ENCODE results near the gene FCHSD2. TPM values are rescaled to one million over a fixed set of nuclear protein-coding genes. Genes with fewer than 3 reads are reported as not detected.
"Not testable (repeated sequence)": the region's sequence is repeated elsewhere in the genome, so short reads cannot be mapped to it uniquely, and the experiment has no call there.

The FCHSD2 gene
- total RNA-seq, 1 donor: 34.0 TPM

DNA sequence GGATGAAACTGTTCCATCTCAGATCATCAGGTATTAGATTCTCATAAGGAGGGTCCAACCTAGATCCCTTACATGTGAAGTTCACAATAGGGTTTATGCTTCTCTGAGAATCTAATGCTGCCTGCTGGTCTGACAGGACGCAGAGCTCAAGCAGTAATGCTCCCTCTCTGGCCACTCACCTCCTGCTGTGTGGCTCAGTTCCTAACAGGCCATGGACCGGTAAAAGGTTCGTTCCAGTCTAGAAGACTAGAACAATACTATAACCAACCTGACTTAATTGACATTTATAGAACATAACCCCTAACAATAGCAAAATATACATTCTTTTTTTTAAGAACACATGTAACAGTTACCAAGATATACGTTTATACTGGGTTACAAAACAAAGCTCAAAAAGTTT lies 282.1 kb downstream of the FCHSD2 start:
- TF ChIP-seq CTCF (IDR thresholded peaks at IDR 0.05; ENCODE audit: extremely low read depth, low read depth, low read length): no peak
- H2AFZ ChIP-seq (ENCODE audit: low read length): no peak overlapping the region

DNA sequence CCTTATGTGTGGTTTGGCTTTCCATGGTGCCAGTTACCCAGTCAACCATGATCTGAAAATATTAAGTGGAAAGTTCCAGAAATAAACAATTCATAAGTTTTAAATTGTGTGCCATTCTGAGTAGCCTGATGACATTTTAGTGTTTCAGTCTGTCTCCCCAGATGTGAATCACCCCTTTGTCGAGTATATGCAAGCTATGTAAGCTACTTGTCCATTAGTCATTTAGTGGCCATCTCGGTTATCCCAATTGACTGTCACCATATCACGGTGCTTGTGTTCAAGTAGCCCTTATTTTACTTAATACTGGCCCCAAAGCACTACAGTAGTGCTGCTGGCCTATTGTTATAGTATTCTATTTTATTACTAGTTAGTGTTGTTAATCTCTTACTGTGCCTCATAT lies 283.0 kb downstream of the FCHSD2 start:
- H3K4me1 ChIP-seq (ENCODE audit: insufficient read depth, low read length): peaks cover 30% of the 10 kb centered on the region
- no peak overlapping the region for H3K4me3 ChIP-seq (ENCODE audit: insufficient read depth, low read length)
- no peaks in the 10 kb centered on the region for H3K9me3 ChIP-seq (ENCODE audit: low read depth, low read length)
- H2AFZ ChIP-seq (ENCODE audit: low read length): no peak overlapping the region
- no peak for DNase-seq (ENCODE audit: insufficient read length, low spot score, missing footprints)
- peaks cover 4% of the 10 kb centered on the region for H4K20me1 ChIP-seq (ENCODE audit: insufficient read depth, low read length)
- H3K4me2 ChIP-seq (ENCODE audit: insufficient read depth, low read length): no peak overlapping the region
- peaks cover 6% of the 10 kb centered on the region for H3K79me2 ChIP-seq (ENCODE audit: insufficient read depth, low read length)
- no peaks in the 10 kb centered on the region for H3K36me3 ChIP-seq (ENCODE audit: insufficient read depth, low read length)
- no peak overlapping the region for H3K27ac ChIP-seq (ENCODE audit: low read depth, low read length)
- no peaks in the 10 kb centered on the region for H3K27me3 ChIP-seq (ENCODE audit: insufficient read depth, low read length)
- TF ChIP-seq CTCF (IDR thresholded peaks at IDR 0.05; ENCODE audit: extremely low read depth, low read depth, low read length): no peak

More for the DNA sequence above, 282.1 kb downstream of the FCHSD2 start:
- Histone ChIP-seq H3K79me2 (ENCODE audit: insufficient read depth, low read length) (peaks cover 2% of the 10 kb centered on the region), H4K20me1 (ENCODE audit: insufficient read depth, low read length) (no peaks in the 10 kb centered on the region), H3K36me3 (ENCODE audit: insufficient read depth, low read length) (no peaks in the 10 kb centered on the region), H3K4me1 (ENCODE audit: insufficient read depth, low read length) (peaks cover 37% of the 10 kb centered on the region), H3K27ac (ENCODE audit: low read depth, low read length) (no peak overlapping the region), H3K9me3 (ENCODE audit: low read depth, low read length) (no peaks in the 10 kb centered on the region), H3K4me2 (ENCODE audit: insufficient read depth, low read length) (no peak overlapping the region), H3K27me3 (ENCODE audit: insufficient read depth, low read length) (no peaks in the 10 kb centered on the region), H3K4me3 (ENCODE audit: insufficient read depth, low read length) (no peak overlapping the region)
- no peak for DNase-seq (ENCODE audit: insufficient read length, low spot score, missing footprints)

DNA sequence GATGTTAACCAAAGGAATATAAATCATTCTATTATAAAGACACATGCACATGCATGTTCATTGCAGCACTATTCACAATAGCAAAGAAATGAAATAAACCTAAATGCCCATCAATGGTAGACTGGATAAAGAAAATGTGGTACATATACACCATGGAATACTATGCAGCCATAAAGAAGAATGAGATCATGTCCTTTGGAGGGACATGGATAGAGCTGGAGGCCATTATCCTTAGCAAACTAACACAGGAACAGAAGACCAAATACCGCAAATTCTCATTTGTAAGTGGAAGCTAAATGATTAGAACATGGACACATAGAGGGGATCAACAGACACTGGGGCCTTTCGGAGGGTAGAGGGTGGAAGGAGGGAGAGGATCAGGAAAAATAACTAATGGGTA lies 283.9 kb downstream of the FCHSD2 start:
- H3K4me3 ChIP-seq (ENCODE audit: insufficient read depth, low read length); H3K9me3 ChIP-seq (ENCODE audit: low read depth, low read length); H4K20me1 ChIP-seq (ENCODE audit: insufficient read depth, low read length); H3K27me3 ChIP-seq (ENCODE audit: insufficient read depth, low read length); H3K27ac ChIP-seq (ENCODE audit: low read depth, low read length); H3K4me2 ChIP-seq (ENCODE audit: insufficient read depth, low read length); DNase-seq (ENCODE audit: insufficient read length, low spot score, missing footprints); H3K79me2 ChIP-seq (ENCODE audit: insufficient read depth, low read length); H3K36me3 ChIP-seq (ENCODE audit: insufficient read depth, low read length); H2AFZ ChIP-seq (ENCODE audit: low read length): not testable (repeated sequence)
- peaks cover 25% of the 10 kb centered on the region for H3K4me1 ChIP-seq (ENCODE audit: insufficient read depth, low read length)

DNA sequence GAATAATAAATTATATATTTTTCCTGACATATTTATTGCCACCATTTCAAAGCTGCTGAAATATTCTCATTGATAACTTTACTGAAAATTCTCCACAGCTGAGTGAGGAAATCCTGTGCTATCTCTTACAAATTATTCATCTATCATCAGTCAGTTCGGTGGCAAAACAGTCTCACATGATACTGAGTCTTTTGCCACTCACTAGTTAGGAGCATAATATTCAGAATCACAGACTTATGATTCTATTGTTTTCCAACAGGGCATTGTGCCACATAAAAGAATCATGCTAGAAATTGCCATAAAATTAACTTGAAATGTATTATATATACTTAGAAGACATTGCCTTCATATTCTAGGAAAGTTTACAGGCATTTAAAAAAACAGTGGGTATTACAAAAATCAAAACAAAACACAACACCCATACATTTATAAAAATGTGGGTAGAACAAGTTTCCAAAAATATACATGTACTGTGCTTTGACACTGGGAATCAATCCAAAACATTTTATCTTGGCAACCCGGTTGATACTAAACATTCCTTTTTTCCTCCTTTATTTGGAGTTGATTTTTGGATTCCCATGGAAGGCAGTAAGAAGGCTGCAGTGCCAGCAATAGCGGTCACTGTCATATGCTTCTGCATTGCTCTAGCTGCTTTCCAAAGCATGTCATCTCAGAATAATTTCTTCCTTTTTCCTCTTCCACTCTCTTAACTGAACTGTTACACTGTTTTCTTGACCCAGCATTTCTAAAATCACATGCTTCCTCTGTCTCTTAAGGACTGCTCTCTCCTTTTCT lies 285.4 kb downstream of the FCHSD2 start:
- Histone ChIP-seq H3K4me2 (ENCODE audit: insufficient read depth, low read length) (peak overlapping the region; percentile 34), H4K20me1 (ENCODE audit: insufficient read depth, low read length) (peaks cover 4% of the 10 kb centered on the region), H3K9me3 (ENCODE audit: low read depth, low read length) (no peaks in the 10 kb centered on the region), H3K36me3 (ENCODE audit: insufficient read depth, low read length) (no peaks in the 10 kb centered on the region), H3K27ac (ENCODE audit: low read depth, low read length) (peak overlapping the region; percentile 61), H3K4me3 (ENCODE audit: insufficient read depth, low read length) (no peak overlapping the region), H2AFZ (ENCODE audit: low read length) (no peak overlapping the region), H3K27me3 (ENCODE audit: insufficient read depth, low read length) (no peaks in the 10 kb centered on the region), H3K4me1 (ENCODE audit: insufficient read depth, low read length) (peaks cover 25% of the 10 kb centered on the region), H3K79me2 (ENCODE audit: insufficient read depth, low read length) (peaks cover 10% of the 10 kb centered on the region)
- TF ChIP-seq CTCF (IDR thresholded peaks at IDR 0.05; ENCODE audit: extremely low read depth, low read depth, low read length): no peak
- peak; percentile 57 for DNase-seq (ENCODE audit: insufficient read length, low spot score, missing footprints)
